ENCODE data around the gene LAMC1. TPM values are rescaled to one million over a fixed set of nuclear protein-coding genes. Genes with fewer than 3 reads are reported as not detected.

The LAMC1 gene
- total and polyA plus RNA-seq, 12 donors: 12.3 to 110 (median 75.9) TPM

DNA sequence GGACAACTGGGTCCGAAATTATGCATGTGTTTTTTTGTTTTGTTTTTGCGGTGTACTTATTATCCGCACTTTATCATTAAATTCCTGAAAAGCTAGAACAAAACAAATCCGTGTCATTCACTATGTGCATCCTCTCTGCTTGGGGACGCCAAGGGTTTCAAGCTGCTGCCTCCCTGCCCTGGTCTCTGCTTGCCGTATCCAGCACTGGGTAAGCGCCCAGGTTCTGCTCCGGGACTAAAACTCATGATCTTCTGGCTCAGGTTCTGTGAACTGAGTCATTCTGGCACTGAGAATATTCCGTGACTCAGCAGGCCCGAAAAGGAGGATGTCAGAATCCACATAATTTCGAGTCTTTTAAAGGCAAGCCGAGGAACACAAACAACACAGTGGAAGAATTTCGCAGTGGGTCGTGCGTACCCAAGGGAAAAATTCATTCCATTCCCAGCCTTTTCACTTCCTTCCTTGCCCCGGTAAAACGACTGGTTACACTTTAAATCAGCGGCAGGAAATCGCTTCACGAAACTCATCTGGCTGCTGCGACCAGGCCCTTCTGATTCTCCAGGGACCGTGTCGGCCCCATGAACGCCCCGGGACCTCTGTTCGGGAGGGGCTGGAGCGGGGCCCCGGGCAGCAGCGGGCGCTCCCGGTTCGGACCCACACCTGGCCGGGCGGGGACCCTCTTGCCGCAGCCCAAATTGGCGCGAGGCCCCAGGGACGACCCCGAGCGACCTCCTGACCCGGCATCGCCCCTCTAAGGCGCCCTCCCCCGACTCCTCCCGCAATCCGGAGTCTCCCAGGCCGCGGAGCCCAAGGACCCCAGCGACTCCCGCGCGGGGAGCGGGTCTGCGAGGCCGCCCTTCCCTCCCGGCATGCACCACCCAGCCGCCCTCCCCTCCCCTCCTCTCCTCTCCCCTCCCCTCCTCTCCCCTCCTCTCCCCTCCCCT, 746 bp upstream of the LAMC1 start:
- no peaks in the 10 kb centered on the region for H3K27me3 ChIP-seq
- peaks cover 0 to 35% of the 10 kb centered on the region in 2 donors for H3K4me1 ChIP-seq (replicated peaks in 1 of 2)
- H3K36me3 ChIP-seq (replicated peaks in 1 of 2): no peaks in the 10 kb centered on the region
- H3K9me3 ChIP-seq (replicated peaks in 1 of 3): no peaks in the 10 kb centered on the region
- TF ChIP-seq POLR2A (IDR thresholded peaks at IDR 0.05): peak; percentile 42 to 94
- TF ChIP-seq, protein P1, sequence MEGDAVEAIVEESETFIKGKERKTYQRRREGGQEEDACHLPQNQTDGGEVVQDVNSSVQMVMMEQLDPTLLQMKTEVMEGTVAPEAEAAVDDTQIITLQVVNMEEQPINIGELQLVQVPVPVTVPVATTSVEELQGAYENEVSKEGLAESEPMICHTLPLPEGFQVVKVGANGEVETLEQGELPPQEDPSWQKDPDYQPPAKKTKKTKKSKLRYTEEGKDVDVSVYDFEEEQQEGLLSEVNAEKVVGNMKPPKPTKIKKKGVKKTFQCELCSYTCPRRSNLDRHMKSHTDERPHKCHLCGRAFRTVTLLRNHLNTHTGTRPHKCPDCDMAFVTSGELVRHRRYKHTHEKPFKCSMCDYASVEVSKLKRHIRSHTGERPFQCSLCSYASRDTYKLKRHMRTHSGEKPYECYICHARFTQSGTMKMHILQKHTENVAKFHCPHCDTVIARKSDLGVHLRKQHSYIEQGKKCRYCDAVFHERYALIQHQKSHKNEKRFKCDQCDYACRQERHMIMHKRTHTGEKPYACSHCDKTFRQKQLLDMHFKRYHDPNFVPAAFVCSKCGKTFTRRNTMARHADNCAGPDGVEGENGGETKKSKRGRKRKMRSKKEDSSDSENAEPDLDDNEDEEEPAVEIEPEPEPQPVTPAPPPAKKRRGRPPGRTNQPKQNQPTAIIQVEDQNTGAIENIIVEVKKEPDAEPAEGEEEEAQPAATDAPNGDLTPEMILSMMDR (IDR thresholded peaks at IDR 0.05): no peak
- intact Hi-C loops (cut with DNase I): loop anchor here (5.0 to 10.0 kb wide), 2 partner anchors 52 to 60 kb away; no protein-coding TSS in a partner anchor
- peak; percentile 86 to 94 (median 92) for DNase-seq
- H3K4me3 ChIP-seq: peak overlapping the region in 3 of 4 donors; percentile 22 to 85 (median 57)
- 1 to 2% (median 2%) methylated on average over 24 to 56 of the region's 57 CpGs for WGBS, 4 donors
- H3K27ac ChIP-seq: peak overlapping the region; percentile 85 to 100 (median 100)

DNA sequence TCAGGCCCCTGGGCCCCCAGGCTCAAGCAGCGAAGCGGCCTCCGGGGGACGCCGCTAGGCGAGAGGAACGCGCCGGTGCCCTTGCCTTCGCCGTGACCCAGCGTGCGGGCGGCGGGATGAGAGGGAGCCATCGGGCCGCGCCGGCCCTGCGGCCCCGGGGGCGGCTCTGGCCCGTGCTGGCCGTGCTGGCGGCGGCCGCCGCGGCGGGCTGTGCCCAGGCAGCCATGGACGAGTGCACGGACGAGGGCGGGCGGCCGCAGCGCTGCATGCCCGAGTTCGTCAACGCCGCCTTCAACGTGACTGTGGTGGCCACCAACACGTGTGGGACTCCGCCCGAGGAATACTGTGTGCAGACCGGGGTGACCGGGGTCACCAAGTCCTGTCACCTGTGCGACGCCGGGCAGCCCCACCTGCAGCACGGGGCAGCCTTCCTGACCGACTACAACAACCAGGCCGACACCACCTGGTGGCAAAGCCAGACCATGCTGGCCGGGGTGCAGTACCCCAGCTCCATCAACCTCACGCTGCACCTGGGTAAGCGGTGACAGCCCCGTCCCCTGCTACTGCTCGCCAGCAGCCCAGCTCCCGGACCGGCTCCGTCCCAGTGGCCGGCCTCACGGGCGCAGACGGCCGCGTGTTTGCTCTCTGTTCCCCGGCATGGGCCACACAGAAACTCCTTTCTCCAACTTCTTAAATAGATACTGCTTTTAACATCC, 539 bp downstream of the LAMC1 start:
- Histone ChIP-seq H3K4me3 (peak overlapping the region in 3 of 4 donors; percentile 42 to 85 (median 57)), H3K27ac (peak overlapping the region; percentile 23 to 100 (median 100)), H3K9me3 (replicated peaks in 1 of 3) (no peaks in the 10 kb centered on the region), H3K27me3 (no peaks in the 10 kb centered on the region), H3K36me3 (replicated peaks in 1 of 2) (no peaks in the 10 kb centered on the region), H3K4me1 (replicated peaks in 1 of 2) (peaks cover 0 to 41% of the 10 kb centered on the region in 2 donors)
- peak in 1 of 2 donors; percentile 28 for TF ChIP-seq POLR2A (IDR thresholded peaks at IDR 0.05)
- TF ChIP-seq, protein P1 (IDR thresholded peaks at IDR 0.05): peak in 5 of 6 experiments; percentile 40 to 60 (median 43)
- WGBS, 4 donors: 0 to 3% (median 1%) methylated on average over 6 to 68 of the region's 68 CpGs
- intact Hi-C loops (cut with DNase I): loop anchor here (5.0 to 10.0 kb wide), 2 partner anchors 51 to 61 kb away; no protein-coding TSS in a partner anchor
- peak; percentile 56 to 83 (median 66) for DNase-seq

DNA sequence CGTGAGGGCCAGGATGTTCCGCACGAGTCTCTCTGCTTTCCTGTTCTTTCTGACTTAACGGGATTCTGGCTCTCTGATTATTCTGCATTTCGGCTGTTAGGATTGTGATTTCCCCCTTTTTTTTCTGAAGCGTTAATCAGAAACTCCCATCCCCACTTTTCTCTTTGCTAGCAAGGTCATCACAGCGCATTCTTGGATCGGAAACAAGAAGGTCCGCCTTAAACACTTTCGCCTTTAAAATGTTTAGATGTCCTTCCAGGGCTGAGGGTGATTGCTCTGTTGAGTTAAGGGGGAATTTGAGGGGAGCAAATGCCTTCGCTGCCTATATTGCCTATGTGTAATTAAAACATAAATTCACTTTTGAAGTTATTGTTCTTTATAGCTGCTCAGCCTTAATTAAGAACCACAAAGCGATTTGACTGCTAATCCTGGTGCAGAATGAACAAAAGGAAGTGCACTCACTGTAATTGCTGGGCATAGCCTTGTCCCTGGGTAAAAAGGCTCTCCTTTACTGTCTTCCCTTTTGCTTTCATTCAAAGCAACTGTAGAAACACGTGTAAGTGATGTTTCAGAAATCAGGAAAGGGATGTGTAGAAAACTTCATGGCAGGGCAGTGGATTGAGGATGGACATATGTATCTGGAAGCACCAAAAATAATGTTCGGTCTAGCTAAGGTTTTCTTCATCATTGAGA, 1.2 kb downstream of the LAMC1 start:
- TF ChIP-seq, protein P1 (IDR thresholded peaks at IDR 0.05): no peak
- TF ChIP-seq POLR2A (IDR thresholded peaks at IDR 0.05): no peak
- Histone ChIP-seq H3K4me1 (replicated peaks in 1 of 2) (peaks cover 0 to 48% of the 10 kb centered on the region in 2 donors), H3K27ac (peak overlapping the region; percentile 23 to 100 (median 100)), H3K4me3 (peak overlapping the region in 3 of 4 donors; percentile 36 to 85 (median 57)), H3K27me3 (no peaks in the 10 kb centered on the region), H3K9me3 (replicated peaks in 1 of 3) (no peaks in the 10 kb centered on the region), H3K36me3 (replicated peaks in 1 of 2) (no peaks in the 10 kb centered on the region)
- intact Hi-C loops (cut with DNase I): loop anchor here (5.0 to 10.0 kb wide), 2 partner anchors 50 to 62 kb away; no protein-coding TSS in a partner anchor
- DNase-seq: peak in 1 of 7 donors; percentile 7
- 2 to 5% (median 3%) methylated on average over 14 of the region's 14 CpGs for WGBS, 4 donors
